GM23338 (cell line): ENCODE results near the gene GAPT.

Experiments used
- CREB1 ChIP-seq: fragments of 250-450 bp; sonication (Bioruptor Pico); IDR thresholded peaks from 2 replicates; pipeline ENCODE4 v1.5.0; 2020; ENCODE audit warnings: low read depth, mild to moderate bottlenecking, moderate library complexity
- EZH2 ChIP-seq: fragments of 200-600 bp; sonication (generic); IDR thresholded peaks from one replicate; pipeline ENCODE4 v1.8.0; 2017; ENCODE audit warnings: antibody characterized with exemption, mild to moderate bottlenecking, low read depth; ENCODE audit not compliant: unreplicated experiment
- EZH2phosphoT487 ChIP-seq: fragments of 200-600 bp; sonication (generic); IDR thresholded peaks from one replicate; pipeline ENCODE4 v1.8.1; 2018; ENCODE audit warnings: antibody characterized with exemption; ENCODE audit not compliant: unreplicated experiment
- JUNB ChIP-seq: IDR thresholded peaks from one replicate; pipeline ENCODE4 v1.6.1; 2016; ENCODE audit warnings: antibody characterized with exemption; ENCODE audit not compliant: unreplicated experiment
- NANOG ChIP-seq: IDR thresholded peaks from 2 replicates; pipeline ENCODE4 v1.6.1; 2016; ENCODE audit warnings: antibody characterized with exemption, borderline replicate concordance
- POLR2AphosphoS5 ChIP-seq: IDR thresholded peaks from 2 replicates; pipeline ENCODE4 v1.6.1; 2016; ENCODE audit warnings: antibody characterized with exemption, low read depth
- TF ChIP-seq, protein P1 (sequence below), 2 experiments: fragments of 200-600 bp in 1 of 2; sonication (generic) in 1 of 2; conservative IDR thresholded peaks; 2 replicates each; pipeline versions ENCODE4 v1.5.1 to v1.6.1; 2016 to 2017; ENCODE audit warnings: antibody characterized with exemption in 2 of 2, low read depth in 2 of 2, mild to moderate bottlenecking in 2 of 2, moderate library complexity in 1 of 2
- TF ChIP-seq, protein P2 (sequence below): IDR thresholded peaks from one replicate; pipeline ENCODE4 v1.6.1; 2018; ENCODE audit warnings: antibody characterized with exemption; ENCODE audit not compliant: unreplicated experiment

DNA sequence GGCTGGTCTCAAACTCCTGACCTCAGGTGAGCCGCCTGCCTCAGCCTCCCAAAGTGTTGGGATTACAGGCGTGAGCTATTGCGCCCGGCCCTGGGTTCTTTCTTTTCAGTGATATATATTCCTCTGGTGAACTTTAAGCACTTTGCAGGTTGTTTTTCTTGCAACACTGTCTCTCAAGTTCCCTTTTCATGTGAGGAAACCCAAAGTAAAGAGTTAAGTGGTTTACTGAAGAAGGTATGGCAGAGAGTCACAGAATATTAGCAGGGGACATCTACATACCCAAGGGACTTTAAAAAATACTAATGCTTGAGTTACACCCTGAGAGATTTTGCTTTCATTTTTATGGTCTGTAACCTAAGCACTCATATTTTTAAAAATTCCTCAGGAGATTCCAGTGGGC lies 6.7 kb upstream of the GAPT start:
- TF ChIP-seq, protein P1, sequence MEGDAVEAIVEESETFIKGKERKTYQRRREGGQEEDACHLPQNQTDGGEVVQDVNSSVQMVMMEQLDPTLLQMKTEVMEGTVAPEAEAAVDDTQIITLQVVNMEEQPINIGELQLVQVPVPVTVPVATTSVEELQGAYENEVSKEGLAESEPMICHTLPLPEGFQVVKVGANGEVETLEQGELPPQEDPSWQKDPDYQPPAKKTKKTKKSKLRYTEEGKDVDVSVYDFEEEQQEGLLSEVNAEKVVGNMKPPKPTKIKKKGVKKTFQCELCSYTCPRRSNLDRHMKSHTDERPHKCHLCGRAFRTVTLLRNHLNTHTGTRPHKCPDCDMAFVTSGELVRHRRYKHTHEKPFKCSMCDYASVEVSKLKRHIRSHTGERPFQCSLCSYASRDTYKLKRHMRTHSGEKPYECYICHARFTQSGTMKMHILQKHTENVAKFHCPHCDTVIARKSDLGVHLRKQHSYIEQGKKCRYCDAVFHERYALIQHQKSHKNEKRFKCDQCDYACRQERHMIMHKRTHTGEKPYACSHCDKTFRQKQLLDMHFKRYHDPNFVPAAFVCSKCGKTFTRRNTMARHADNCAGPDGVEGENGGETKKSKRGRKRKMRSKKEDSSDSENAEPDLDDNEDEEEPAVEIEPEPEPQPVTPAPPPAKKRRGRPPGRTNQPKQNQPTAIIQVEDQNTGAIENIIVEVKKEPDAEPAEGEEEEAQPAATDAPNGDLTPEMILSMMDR (conservative IDR thresholded peaks at IDR 0.05; ENCODE audit: low read depth in 2 of 2), result no peak
- TF ChIP-seq EZH2 (no peak), JUNB (no peak), POLR2AphosphoS5 (no peak), CREB1 (CRISPR knock-in tag) (no peak), EZH2phosphoT487 (no peak), NANOG (no peak)
- TF ChIP-seq, protein P2, sequence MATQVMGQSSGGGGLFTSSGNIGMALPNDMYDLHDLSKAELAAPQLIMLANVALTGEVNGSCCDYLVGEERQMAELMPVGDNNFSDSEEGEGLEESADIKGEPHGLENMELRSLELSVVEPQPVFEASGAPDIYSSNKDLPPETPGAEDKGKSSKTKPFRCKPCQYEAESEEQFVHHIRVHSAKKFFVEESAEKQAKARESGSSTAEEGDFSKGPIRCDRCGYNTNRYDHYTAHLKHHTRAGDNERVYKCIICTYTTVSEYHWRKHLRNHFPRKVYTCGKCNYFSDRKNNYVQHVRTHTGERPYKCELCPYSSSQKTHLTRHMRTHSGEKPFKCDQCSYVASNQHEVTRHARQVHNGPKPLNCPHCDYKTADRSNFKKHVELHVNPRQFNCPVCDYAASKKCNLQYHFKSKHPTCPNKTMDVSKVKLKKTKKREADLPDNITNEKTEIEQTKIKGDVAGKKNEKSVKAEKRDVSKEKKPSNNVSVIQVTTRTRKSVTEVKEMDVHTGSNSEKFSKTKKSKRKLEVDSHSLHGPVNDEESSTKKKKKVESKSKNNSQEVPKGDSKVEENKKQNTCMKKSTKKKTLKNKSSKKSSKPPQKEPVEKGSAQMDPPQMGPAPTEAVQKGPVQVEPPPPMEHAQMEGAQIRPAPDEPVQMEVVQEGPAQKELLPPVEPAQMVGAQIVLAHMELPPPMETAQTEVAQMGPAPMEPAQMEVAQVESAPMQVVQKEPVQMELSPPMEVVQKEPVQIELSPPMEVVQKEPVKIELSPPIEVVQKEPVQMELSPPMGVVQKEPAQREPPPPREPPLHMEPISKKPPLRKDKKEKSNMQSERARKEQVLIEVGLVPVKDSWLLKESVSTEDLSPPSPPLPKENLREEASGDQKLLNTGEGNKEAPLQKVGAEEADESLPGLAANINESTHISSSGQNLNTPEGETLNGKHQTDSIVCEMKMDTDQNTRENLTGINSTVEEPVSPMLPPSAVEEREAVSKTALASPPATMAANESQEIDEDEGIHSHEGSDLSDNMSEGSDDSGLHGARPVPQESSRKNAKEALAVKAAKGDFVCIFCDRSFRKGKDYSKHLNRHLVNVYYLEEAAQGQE, result no peak
